Muscle of arm (tissue), 12 donors: Measurements from ENCODE around the gene SPAG6. TPM values are rescaled to one million over a fixed set of nuclear protein-coding genes. Genes with fewer than 3 reads are reported as not detected.
A peak's percentile ranks its signal among the peaks of the same experiment; 100 is the strongest.
"Not testable (repeated sequence)": the region's sequence is repeated elsewhere in the genome, so short reads cannot be mapped to it uniquely, and the experiment has no call there.

ENCODE experiments used
- DNase-seq: peaks from one replicate; pipeline ENCODE4 v3.0.0-alpha.2; 2013
- polyA plus RNA-seq, 12 donors: library from polyadenylated mRNA; unstranded; fragments of 120-200 nt; gene quantifications; one replicate each; pipeline ENCODE4 v1.2.1, GENCODE V29; 2013; ENCODE audit not compliant: insufficient read length in 12 of 12

Gene SPAG6
- polyA plus RNA-seq, 12 donors = 2.6 to 13.1 (median 6.3) TPM; not detected in 2

DNA sequence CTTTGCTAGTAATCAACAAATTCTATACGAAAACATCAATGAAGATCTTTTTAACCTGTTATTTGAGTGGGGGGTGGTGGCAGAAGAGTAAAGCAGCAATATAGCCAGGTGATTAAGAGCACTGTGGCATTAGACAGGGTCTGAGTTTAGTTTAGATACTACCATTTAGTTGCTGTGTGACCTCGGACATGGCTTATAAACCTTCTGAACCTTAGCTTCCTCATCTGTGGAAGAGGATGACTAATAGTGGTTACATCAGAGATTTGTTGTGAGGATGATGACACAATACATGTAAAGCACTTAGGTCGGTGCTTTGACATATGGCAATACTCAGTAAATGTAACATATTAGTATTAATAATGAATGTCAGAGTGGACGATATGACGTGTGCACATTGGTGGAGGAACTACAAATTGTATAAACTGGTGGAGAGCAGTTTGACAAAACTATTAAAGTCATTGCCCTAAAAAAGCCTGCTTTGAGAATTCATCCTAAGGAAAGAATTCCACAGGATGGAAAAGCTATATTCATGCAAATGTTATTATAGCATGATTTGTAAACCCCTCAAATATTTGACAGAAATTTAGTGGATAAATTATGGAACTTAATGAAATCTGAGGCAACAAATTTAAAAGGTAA lies 24.3 kb downstream of the SPAG6 start:
- no peak for DNase-seq

- no peak for DNase-seq
Measured at GRCh38 chr10:22370320-22370719, 25.0 kb downstream of the SPAG6 start.

DNA sequence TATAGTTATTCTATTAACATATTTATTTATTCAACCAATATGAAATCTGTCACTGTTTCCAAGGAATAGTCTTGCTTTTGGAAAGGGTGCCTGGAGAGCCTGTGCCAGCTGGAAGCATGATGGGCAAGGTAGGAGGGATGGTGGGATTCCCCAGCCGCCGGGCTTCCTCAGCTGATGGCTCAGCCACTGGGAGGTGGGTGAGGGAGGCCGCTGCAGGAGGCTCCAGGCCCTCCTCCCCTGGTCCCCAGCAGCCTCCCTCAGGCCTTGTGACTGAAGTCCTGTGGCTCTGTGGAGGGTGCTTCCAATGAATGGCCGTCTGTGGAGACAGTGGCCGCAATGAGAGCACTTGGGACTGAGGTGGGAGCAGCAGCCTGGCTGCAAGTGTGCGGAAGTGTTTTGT lies 27.0 kb downstream of the SPAG6 start:
- no peak for DNase-seq

DNA sequence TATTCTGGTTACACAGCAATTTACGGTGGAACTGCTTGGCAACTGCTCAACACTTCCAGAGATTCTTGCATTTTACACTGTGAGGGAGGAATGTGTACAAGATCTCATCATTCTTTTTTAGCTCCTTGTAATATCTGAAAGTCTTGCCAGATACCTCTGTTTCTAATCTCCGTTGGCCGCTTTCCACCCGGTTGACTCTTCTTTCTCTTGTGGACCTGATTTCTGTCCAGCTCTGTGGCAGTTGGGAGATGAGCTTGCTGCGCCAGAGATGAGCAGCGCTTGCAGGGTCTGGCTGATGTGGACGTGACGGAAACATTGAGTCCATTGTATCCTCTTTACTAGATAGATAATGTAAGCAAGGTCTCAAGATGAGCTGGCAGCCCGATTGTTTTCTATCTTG lies 27.6 kb downstream of the SPAG6 start:
- DNase-seq = peak; percentile 16

DNA sequence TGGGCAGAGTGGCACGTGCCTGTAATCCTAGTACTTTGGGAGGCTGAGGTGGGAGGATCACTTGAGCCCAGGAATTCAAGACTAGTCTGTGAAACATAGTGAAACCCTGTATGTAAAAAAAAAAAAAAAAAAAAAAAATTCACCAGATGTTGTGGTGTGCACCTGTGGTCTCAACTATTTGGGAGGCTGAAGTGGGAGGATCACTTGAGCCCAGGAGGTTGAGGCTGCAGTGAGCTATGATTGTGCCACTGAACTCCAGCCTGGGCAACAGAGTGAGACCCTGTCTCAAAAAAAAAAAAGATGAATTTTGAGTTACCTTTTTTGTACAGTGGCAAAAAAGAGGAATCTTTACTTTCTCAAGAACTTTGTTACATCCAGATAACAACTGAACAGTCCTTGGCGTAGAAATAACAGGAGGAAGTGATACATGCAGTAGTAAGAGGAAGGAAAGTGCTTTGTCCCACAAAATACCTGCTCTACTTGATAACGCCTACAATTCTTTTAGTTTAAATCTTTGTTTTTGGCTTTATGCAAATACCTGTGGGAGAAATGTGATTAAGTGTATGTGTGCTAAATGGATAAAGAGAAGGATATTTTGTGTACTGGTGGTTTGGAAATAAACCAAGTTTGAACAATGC lies 29.3 kb downstream of the SPAG6 start:
- DNase-seq = no peak

DNA sequence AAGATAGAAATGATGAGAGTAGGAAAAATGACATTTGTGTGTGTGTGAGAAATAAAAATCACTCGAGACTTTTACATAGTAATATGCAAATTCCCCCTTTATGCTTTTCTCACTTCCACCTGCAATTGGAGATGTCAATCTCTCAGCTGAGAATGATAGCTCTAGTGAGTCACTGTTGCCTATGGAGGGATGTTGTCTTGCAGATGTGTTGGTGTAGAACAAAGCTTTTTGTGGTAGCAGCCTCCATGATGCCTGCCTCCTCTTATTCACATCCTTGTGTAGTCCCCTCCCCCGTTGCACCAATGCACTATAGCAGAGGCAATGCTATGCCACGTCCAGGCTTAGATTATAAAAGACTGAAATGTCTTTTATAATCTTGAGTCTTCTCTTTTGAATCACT lies 33.8 kb downstream of the SPAG6 start:
- DNase-seq = no peak

GRCh38 chr10:22381262-22381661 lies 36.0 kb downstream of the SPAG6 start:
- no peak for DNase-seq

- DNase-seq = no peak
Measured at GRCh38 chr10:22386503-22386902, 41.2 kb downstream of the SPAG6 start.

DNA sequence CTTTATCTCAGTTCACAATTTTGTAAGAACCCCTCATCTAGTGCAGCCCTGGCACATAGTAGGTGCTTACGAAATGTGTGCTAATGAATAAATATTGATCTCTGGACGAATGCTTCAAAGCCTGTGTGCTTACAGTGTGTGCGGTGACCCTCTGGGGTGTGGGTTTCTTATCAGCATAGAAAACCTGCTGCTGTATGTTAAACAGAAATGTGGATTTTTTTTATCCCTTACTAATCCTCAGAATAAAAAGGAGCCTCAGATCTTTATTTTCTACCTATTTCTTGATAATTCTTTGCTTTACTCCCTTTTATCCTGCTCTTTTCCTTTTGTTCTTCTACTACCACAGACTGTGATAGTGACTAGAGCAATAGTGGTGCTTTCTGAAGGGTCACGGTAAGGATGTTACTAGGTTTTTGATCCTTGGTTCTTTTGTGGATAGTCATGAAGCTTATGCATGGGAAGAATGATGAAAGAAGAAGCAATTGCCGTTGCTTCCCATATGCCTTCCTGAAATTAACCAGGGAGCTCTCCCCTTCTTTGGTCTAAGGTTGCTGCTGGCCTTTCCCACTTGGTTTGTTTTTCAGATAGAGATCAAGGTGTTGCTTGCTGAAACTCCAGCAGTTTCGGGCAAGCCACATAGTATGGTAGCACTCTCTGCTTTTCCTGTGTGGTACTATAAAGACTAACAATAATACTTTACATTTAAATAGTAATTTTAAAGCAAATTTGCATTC lies 44.7 kb downstream of the SPAG6 start:
- no peak for DNase-seq

DNA sequence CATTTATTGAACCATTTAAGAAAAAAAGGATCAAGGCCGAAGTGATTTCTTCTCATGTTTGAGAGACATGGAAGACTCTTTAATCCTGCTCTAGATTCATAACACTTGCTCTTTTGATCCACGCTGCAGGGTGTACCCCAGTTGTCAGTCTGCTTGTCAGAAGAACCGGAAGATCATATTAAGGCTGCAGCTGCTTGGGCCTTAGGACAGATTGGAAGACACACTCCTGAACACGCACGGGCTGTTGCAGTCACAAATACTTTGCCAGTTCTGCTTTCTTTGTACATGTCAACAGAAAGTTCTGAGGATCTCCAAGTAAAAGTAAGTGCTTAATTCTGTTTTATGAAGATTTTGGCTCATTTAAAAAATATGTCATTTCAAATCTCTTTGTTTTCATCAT lies 46.3 kb downstream of the SPAG6 start:
- peak; percentile 9 for DNase-seq

DNA sequence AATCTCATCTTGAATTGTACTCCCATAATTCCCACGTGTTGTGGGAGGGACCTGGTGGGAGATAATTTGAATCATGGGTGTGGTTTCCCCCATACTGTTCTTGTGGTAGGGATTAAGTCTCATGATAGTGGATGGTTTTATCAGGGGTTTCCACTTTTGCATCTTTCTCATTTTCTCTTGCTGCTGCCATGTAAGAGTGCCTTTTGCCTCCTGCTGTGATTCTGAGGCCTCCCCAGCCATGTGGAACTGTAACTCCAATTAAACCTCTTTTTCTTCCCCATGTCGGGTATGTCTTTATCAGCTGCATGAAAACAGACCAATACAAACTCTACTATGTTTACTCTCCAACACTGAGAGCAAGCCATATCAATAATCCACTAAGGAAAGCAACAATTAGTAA lies 50.9 kb downstream of the SPAG6 start:
- DNase-seq = not testable (repeated sequence)

GRCh38 chr10:22406916-22407315 lies 61.6 kb downstream of the SPAG6 start:
- not testable (repeated sequence) for DNase-seq

DNA sequence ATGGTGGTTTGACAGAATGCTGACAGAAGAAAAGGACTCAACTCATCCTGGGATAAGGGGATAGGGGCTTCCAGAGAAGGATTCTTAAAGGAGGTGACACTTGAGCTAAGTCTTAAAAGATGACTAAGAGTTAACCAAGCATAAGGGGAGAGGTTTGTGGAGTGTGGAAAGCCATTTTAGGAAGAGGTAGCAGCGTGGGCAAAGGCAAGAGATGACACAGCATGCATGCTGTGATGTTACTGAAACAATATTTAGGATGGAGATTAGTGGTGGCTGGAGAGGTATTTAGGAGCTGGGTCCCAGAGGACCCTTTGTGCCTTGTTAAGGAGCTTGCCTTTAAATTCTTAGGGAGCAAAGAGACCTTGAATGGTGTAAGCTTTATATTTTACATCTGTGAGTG lies 65.1 kb downstream of the SPAG6 start:
- no peak for DNase-seq

DNA sequence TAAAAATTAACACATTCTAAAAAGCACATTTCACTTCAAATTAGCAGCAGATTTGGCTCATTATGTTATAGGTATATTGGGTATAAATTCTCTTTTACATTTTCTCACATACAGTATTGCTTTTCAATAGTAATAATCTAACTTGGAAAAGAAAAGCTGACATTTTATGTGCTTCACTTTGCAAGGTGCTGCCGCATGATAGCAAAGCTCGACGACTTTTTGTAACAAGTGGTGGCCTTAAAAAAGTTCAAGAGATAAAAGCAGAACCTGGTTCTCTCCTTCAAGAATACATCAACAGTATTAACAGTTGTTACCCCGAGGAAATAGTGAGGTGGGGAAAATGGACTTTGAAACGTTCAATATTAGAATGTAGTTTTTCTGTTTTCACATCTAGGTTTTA lies 65.5 kb downstream of the SPAG6 start:
- no peak for DNase-seq

DNA sequence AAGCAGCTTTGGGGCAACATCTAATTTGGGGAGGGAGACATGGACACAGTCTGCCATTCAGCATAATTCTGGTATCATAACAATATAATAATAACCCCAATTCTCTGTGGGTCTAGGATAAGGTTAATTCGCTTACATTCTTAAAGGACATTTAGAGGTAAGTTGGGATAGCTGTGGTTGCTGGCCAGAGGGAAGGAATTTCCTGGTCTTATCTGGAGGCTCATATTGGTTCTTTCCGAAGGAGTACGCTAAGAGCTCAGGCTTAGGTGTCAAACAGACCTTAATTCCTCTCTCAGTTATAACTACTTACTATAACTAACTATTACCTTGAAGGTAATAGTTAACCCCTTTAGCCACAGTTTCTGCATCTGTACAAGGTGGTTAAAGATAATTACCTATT lies 68.8 kb downstream of the SPAG6 start:
- DNase-seq = no peak

DNA sequence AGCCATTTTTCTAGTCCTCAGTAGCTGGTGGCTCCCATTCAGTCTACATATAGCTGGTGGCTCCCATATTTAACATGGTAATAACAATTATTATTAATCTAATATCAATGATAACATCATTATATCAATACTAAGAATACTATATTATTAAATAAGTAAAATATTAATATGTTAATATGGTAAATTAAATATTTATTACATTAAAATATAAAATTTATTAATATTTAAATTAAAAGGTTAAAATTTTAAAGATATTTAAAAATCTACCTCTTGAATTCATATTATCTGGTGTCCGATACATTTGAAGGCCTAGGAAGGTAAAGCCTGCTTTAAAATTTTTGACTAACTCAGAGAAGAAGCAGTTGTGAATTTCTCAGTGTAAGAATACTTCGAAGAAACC lies 69.8 kb downstream of the SPAG6 start:
- DNase-seq = no peak

DNA sequence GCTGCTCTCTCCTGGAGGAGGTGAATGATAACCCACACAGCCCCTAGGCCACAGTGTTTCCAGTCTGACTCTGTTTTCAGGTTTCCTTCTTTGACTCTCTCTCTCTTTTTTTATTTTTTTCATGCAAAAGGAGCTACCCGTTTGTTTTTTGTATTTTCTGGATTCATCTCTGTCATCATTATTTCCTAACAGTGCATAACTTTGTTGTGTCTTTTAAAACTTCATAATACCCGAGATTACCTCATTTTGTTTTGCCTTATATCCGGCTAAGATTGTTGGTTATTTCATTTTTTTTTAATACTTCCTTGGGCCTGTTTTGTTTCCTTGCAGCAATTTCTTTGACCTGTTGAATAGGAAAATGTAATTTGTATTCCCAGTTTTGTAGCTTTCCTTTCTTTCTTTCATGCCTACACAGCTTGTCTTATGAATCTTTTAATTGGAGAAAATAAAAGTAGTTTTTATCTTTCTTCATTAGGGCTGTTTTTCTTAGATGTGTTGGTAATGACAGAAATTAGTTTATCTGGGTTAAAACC lies 72.5 kb downstream of the SPAG6 start:
- DNase-seq = no peak

- no peak for DNase-seq
Measured at GRCh38 chr10:22420787-22421517, 75.7 kb downstream of the SPAG6 start.

DNA sequence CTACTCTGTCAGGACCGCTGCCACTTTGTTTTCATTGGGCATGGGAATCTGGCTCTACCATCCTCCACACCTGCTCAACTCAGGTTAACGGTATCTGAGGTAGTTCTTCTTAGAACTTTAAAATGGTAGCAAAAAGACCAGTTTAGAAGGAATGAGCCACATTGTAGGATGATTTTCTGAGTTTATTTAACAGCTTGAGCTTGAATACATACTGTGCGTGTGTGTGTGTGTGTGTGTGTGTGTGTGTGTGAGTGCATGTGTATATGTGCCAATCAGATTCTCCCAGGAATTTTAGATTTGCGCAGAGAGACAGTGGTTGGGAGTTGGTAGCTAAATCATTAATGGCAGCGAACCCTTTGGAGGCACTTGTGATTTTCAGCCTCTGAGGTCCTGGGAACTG lies 81.4 kb downstream of the SPAG6 start:
- DNase-seq = no peak

- no peak for DNase-seq
Measured at GRCh38 chr10:22427101-22427500, 81.8 kb downstream of the SPAG6 start.

DNA sequence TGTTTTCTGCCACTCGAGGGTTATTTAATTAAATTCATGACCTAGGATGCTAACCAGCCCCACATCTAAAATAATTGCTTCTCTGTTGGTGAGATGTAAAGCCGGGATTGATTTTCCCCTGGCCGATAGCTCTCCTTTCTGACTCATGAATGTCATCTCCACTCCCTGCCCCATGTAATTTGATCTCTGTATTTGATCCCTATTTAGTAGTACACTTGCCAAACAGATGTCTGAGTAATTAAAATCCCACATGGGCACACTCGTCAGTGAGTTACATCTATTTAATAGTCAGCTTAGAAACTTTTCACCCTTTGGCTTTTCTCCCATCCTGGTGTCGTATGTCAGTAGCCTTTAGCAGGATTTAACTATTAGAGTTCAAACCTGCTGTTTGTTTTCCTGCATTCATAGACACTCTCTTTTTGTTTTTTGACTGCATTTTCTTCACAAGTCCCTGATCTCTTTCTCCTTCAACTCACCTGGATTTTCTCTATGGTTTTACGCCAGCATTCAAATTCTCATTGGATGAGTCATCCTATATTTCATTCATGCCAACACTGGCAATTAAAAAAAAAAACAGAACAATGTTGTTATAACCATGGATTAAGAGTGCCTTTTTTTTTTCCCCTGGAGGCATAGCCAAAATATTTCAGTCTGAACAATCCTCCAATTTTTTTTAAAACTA lies 82.7 kb downstream of the SPAG6 start:
- DNase-seq = peak; percentile 67

GRCh38 chr10:22429146-22429545 lies 83.8 kb downstream of the SPAG6 start:
- DNase-seq = no peak
